ENCODE data around the gene UPF3A.

DNA sequence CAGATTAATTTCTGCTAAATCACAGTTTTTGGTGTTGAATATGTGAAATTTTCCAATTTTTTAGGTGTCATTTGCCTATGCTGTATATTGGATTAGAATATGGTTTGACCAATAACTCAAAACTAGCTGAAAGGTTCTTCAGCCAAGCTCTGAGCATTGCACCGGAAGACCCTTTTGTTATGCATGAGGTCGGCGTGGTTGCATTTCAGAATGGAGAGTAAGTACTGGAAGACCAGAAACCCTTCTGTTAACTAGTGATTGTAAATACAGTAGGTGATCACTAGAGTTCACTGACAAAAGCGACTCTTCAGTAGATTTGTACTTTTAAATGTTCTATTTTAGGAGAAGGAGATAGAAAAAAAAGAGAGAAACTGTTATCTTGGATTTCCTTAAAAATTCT lies 24.4 kb upstream of the UPF3A start:
- TF ChIP-seq ZNF677 (tag by site-specific recombination; IDR thresholded peaks at IDR 0.05) (no peak), ZNF121 (tag by site-specific recombination; IDR thresholded peaks at IDR 0.05) (no peak), ZNF623 (tag by site-specific recombination; IDR thresholded peaks at IDR 0.05) (no peak), MZF1 (tag by site-specific recombination; IDR thresholded peaks at IDR 0.05; ENCODE audit: borderline replicate concordance) (no peak), ZNF558 (tag by site-specific recombination; IDR thresholded peaks at IDR 0.05) (no peak), YY1 (tag by site-specific recombination; IDR thresholded peaks at IDR 0.05) (no peak), ZNF274 (IDR thresholded peaks at IDR 0.05; ENCODE audit: low read length) (no peak), ZNF274 (tag by site-specific recombination; IDR thresholded peaks at IDR 0.05; ENCODE audit: borderline replicate concordance) (no peak), ZBTB7A (tag by site-specific recombination; IDR thresholded peaks at IDR 0.05; ENCODE audit: low read depth) (no peak)
- TF ChIP-seq, protein P1, sequence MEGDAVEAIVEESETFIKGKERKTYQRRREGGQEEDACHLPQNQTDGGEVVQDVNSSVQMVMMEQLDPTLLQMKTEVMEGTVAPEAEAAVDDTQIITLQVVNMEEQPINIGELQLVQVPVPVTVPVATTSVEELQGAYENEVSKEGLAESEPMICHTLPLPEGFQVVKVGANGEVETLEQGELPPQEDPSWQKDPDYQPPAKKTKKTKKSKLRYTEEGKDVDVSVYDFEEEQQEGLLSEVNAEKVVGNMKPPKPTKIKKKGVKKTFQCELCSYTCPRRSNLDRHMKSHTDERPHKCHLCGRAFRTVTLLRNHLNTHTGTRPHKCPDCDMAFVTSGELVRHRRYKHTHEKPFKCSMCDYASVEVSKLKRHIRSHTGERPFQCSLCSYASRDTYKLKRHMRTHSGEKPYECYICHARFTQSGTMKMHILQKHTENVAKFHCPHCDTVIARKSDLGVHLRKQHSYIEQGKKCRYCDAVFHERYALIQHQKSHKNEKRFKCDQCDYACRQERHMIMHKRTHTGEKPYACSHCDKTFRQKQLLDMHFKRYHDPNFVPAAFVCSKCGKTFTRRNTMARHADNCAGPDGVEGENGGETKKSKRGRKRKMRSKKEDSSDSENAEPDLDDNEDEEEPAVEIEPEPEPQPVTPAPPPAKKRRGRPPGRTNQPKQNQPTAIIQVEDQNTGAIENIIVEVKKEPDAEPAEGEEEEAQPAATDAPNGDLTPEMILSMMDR (tag by site-specific recombination; IDR thresholded peaks at IDR 0.05): no peak
- TF ChIP-seq, protein P2, sequence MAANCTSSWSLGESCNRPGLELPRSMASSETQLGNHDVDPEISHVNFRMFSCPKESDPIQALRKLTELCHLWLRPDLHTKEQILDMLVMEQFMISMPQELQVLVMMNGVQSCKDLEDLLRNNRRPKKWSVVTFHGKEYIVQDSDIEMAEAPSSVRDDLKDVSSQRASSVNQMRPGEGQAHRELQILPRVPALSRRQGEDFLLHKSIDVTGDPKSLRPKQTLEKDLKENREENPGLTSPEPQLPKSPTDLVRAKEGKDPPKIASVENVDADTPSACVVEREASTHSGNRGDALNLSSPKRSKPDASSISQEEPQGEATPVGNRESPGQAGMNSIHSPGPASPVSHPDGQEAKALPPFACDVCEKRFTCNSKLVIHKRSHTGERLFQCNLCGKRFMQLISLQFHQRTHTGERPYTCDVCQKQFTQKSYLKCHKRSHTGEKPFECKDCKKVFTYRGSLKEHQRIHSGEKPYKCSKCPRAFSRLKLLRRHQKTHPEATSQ (tag by site-specific recombination; IDR thresholded peaks at IDR 0.05): no peak
- TF ChIP-seq, protein P3, sequence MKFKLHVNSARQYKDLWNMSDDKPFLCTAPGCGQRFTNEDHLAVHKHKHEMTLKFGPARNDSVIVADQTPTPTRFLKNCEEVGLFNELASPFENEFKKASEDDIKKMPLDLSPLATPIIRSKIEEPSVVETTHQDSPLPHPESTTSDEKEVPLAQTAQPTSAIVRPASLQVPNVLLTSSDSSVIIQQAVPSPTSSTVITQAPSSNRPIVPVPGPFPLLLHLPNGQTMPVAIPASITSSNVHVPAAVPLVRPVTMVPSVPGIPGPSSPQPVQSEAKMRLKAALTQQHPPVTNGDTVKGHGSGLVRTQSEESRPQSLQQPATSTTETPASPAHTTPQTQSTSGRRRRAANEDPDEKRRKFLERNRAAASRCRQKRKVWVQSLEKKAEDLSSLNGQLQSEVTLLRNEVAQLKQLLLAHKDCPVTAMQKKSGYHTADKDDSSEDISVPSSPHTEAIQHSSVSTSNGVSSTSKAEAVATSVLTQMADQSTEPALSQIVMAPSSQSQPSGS (tag by site-specific recombination; IDR thresholded peaks at IDR 0.05; ENCODE audit: low read depth): no peak
